Fibroblast of skin of abdomen (primary cell): ENCODE measurements around the gene FOLR1.

ENCODE experiments used
- DNase-seq: peaks from one replicate; pipeline ENCODE4 v3.0.0-alpha.2; 2013

The FOLR1 gene

DNA sequence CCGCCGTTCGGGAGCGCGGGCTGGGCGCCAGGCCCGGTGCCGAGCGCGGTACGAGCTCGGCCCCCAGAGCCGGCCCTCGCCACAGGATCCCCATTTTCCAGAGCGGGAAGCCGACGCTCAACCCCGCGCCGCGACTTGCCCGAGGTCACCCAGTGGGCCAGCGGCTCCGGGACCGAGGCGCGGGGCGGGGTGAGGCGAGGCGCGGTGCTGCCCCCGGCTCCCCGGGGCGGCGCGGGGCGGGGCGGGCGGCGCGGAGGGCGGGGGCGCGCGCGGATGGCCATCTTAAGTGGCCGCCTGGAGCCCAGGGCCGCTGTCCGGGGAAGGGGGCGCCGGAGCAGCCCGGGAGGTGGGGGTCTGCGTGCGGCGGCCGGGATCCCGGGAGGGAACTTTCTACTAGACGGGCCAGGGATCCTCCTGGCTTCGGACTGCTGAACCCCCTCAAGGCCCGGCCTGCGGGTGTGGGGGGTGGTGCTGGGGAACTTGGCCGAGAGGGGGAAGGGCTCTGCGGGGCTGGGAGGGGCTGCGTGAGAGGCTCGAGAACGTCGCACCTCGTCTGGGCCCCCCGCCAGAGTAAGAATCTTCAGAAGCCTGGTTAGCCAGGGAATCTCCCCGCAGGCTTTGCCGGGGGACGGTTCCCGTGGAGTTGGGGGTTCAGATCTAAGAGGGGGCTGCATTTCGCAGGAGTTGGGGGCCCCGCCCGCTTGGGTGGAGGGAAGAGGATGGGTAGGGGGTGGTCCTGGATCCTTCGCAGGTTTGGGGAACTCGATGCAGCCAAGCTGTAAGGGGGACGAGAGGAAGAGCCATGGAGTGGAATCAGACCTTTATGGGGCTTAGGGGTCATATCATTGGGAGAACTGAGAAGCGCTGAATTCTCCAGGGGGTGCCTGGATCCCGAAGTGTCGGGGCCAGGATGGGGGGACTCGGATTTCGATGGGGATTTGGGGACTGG, 31.9 kb downstream of the FOLR1 start:
- peak; percentile 79 for DNase-seq

DNA sequence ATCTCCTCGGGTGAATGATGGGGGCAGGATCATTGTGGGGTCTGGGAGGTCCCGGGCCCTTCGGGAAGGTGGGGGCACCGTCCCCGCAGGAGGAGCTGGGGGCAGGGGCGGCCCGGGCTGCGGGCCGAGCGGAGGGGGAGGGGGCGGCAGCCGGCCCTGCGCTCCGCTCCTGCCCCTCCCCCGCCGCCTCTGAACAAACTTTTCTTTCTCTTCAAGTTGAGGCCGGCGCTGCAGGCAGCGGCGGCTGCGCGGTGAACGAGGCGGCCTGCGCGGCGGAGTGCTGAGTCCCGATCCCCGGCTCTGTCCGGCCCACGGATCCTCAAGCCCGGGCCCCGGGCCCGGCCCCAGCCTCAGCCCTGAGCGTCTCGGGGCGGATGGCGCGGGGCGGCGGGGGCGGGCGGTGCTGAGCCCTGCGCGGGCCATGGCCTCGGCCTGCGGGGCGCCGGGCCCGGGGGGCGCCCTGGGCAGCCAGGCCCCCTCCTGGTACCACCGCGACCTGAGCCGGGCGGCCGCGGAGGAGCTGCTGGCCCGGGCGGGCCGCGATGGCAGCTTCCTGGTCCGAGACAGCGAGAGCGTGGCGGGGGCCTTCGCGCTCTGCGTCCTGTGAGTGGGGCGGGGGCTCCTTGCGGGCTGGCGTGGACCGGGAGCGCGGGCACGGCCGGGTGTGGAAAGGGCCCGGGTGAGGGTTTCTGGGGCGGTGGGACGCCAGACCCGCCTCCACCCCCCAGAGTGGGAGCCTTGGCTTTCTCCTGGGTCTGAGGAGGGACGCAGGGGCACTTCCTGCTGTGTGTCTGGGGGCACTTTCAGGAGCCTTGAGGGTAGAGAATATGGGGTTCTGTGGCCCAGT, 32.8 kb downstream of the FOLR1 start, which contains the start of gene INPPL1:
Gene INPPL1, plus strand, starts transcription at position 204 of the 847 bp plus-strand sequence. Its CDS starts 218 bp downstream, at position 422.
- DNase-seq: peak; percentile 44

- DNase-seq: no peak
These were observed 33.5 kb downstream of the FOLR1 start for GRCh38 chr11:72225411-72225951.

GRCh38 chr11:72226701-72227100, 34.8 kb downstream of the FOLR1 start:
- DNase-seq: no peak

GRCh38 chr11:72227316-72228228, 35.6 kb downstream of the FOLR1 start:
- DNase-seq: peak; percentile 28

GRCh38 chr11:72228229-72228843, 36.4 kb downstream of the FOLR1 start:
- DNase-seq: no peak

DNA sequence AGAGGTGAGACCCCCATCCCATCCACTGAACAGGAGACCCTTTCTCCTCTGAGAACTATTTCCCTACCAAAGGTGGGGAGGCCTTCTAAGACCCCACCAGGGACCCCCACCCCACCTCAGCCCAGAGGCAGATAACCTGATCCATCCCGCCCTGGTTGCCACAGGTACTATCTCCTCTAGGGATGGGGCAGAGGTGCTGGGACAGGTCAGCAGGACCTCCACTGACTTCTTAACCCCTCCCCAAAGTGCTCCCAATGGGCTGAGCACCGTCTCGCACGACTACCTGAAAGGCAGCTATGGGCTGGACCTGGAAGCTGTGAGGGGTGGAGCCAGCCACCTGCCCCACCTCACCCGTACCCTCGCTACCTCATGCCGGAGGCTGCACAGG, 36.9 kb downstream of the FOLR1 start:
- DNase-seq: no peak

GRCh38 chr11:72229336-72229924, 37.5 kb downstream of the FOLR1 start:
- no peak for DNase-seq

- DNase-seq: no peak
These were observed 38.2 kb downstream of the FOLR1 start for GRCh38 chr11:72229925-72230763.

- DNase-seq: no peak
These were observed 38.9 kb downstream of the FOLR1 start for GRCh38 chr11:72230764-72231365.

DNA sequence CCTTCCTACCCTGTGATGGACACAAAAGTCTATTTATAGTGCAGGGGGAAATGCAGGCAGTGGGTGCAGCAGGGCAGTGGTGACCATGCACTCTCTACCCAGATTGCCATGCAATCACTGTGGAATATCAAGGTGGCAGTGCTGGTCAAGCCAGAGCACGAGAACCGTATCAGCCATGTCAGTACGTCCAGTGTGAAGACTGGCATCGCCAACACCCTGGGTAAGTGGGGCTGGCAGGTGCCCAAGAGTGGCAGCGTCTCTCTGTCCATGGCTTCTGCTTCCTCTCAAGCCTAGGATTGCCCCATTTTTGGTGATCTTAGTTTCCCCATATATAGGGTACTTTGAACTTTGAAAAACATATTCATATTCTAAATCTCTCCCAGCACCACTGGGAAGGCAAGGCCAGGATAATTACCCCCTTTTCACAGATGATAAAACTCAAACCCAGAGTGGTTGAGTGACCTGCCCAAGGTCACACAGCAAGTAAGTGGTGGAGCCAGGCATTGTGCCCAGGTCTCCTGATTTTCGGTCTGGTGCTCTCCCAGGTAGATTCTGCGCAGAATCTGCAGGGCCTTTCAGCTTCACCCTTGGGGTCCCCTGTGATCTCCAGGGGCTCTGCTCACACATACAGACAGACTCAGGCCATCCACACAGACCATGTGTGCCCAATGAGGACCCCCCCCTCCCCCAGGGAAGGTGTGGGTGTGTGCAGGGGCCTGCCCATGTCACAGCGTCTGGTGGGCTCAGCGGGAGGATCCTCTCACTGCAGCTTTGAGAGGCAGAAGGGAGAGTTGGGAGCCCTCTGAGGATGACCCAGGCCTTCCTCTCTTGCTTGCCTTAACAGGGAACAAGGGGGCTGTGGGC, 39.7 kb downstream of the FOLR1 start:
- no peak for DNase-seq

DNA sequence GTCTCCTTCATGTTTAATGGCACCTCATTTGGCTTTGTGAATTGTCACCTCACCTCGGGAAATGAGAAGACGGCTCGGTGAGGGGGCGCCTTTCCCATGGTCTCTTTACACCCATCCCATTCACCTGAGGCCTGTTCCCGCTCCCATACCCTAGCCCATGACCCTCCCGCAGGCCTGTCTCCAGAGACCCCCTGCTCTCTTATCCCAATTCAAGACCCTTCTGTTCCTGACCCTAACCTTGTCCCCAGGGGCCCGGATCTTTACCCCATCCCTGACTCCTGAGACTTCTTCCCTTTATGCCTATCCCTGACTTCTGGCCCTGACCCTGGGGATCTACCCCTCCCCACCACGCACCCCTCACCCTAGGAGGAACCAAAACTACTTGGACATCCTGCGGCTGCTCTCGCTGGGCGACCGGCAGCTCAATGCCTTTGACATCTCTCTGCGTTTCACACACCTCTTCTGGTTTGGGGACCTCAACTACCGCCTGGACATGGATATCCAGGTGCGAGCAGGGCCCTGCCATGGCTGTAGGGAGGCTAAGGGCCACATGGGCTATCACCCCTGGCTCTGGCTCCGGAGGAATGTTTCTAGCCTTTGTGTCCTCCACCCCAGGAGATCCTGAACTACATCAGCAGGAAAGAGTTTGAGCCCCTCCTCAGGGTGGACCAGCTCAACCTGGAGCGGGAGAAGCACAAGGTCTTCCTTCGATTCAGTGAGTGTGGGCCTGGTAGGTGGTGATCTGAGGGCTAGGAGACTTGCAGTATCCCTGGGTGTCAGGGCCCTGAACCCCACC, 40.5 kb downstream of the FOLR1 start:
- no peak for DNase-seq

GRCh38 chr11:72233056-72233772, 41.3 kb downstream of the FOLR1 start:
- no peak for DNase-seq

DNA sequence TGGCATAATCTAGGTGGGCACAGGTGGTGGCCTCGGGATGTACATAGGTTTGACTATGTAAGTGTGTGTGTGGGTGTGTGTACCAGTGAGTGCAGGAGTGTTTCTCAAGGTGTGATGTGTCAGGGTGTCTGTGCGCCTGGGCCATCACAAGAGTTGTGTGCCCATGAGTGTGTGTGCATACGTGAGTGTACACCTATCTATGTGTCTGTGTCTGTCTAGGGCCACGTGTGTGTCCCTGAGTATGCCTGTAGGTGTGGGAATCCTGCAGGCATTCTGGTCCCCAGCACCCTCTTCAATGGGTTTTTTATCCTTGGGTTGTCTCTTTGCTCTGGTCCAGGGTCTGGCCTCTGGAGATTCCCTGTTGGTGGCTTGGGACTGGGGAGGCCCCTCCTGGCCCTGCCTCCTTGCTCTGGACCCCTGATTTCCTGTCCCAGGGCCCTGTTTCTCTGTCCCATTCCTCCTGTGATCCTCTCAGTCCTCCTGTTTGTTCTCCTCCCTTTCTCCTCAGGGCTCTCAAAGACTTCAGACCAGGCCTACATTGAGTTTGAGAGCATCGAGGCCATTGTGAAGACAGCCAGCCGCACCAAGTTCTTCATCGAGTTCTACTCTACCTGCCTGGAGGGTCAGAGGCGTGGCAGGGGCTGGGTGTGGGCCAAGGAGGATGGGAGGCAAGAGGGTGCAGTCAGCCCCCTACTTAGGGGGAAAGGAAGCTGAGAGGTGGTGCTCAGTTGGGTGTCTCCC, 42.0 kb downstream of the FOLR1 start:
- DNase-seq: no peak

DNA sequence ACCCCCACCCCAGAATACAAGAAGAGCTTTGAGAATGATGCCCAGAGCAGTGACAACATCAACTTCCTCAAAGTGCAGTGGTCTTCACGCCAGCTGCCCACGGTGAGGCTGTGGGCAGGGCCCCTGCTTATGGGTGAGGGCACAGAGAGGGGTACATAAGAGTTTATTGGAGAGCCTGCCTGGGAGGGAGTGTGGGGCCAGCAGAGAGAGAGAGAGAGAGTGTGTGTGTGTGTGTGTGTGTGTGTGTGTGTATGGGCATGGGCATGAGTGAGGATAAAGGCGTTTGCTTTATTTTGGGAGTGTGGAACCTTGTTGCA, 42.5 kb downstream of the FOLR1 start:
- DNase-seq: no peak

DNA sequence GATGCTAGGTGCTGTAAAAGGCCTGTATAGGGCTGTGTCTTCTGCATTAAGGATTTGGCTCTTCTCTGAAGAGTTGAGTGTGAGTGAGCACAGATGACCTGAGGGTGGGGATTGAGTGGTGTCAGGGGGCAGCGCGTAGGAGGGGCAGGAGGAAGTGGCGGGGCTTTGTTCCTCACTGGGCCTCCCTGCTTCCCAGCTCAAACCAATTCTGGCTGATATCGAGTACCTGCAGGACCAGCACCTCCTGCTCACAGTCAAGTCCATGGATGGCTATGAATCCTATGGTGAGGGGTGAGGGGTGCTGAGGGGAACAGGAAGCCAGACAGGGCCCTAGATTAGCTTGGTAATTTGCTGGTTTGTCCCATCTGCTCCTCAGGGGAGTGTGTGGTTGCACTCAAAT, 43.0 kb downstream of the FOLR1 start:
- DNase-seq: no peak
